Ecto neural progenitor cell (in vitro differentiated cells): Measurements from ENCODE around the gene FAM222B.

Experiments used
- DNase-seq: peaks from one replicate; pipeline ENCODE4 v3.0.0-alpha.2; 2018; ENCODE audit warnings: low spot score

The FAM222B gene

DNA sequence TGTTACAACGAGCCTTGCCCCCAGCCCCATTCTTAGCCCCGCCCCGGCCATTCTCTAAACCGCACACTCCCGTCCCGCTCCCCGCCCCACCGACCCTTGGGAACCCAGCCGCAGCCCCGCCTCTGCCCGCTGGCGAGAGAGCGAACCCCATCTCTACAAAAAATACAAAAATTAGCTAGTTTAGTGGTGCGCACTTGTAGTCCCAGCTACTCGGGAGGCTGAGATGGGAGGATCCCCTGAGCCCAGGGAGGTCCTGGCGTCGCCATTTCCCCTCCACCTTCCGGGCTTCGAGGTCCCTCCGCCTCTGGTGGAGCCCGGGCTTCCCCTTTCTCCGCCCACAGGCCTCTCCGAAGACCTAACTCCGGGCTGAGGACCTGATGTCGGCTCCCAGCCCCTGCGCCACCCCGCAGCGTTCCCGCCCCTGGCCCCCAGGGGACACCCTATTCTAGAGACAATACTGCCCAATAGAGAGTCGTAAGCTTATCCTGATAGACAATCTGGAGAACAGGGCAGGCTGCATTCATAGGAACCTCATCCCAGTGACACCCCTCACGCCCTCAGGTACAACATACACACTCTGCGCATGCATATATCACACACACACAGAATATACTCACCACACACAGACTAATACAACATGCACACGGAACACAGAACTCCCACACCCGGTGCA is 130.4 kb downstream of the FAM222B start:
- DNase-seq, result peak; percentile 85

DNA sequence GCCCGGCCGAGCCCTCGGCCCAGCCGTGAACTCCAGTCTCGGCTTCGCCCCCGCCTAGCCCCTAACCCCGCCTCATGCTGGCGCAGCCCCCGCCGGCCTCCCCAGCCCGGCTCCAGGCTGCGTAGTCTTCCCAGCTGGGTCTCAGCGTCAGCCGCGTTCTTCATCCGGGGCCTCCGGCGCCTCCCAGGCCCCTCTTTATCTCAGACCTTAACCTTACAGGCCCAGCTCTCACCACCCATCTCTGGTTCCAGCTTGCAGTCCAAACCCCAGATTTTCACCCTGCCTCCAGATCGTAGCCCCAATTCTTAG is 130.9 kb downstream of the FAM222B start, which contains the start of gene PROCA1:
Gene PROCA1, minus strand, starts transcription at position 166 of the 309 bp plus-strand sequence. CDS start 228 bp downstream, outside the sequence.
- DNase-seq, result no peak

DNA sequence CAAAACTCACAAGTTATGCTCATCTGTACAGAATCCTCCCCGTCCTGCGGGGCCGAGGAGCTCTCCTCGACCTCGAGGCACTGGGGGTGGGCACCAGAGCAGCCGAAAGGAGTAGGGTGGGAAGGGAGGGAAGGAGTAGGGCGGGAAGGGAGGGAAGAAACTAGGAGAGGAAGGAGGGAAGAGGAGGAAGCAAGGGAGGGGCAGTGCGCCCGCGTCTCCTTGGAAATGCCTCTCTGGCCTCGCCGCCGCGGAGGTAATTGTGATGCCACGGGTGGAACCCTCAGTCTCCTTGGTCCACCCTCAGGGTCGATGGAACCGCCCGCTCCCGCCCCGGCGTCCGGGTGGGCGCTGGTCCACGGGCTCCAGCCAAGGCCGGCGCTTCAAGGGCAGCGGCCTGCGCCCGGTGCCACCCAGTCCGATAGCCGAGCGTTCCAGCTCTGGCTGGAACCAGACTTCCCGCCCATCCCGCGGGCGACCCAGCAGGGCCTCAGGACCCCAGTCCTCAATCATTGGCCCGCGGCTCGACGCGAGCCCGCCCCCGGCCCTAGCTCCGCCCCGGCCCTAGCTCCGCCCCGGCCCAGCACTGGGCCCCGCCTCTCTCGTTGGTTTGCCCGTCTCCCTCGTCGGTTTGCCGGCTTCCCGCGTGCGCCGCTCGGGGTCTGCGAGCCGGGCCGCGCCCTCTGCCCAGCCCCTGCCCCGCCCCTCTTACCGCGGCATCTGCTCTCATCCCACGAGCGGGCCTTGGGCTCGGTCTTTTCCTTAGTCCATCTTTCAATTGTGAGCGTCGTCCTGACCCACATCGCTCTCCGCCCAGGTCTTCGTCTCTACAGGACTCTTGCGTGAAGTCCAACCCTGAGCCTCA is 131.5 kb downstream of the FAM222B start:
- peak; percentile 100 for DNase-seq

DNA sequence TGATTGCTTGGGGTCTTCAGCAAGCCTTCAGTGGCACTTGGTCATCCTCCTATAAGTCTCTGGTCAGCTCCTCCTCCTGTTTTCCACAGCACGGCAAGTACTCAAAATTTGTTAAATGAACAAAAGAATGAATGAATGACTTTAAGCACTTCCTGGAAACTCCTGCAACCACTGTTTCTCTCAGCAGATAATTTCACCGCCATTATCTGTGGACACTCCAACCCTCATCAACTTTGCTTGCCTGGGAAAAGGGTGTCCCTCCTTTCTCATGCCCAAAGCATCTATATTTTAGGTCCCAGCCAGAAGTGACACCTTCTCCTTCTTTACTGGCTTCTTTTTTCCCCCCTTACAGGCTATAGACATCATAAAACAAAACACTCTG is 135.3 kb downstream of the FAM222B start:
- no peak for DNase-seq

DNA sequence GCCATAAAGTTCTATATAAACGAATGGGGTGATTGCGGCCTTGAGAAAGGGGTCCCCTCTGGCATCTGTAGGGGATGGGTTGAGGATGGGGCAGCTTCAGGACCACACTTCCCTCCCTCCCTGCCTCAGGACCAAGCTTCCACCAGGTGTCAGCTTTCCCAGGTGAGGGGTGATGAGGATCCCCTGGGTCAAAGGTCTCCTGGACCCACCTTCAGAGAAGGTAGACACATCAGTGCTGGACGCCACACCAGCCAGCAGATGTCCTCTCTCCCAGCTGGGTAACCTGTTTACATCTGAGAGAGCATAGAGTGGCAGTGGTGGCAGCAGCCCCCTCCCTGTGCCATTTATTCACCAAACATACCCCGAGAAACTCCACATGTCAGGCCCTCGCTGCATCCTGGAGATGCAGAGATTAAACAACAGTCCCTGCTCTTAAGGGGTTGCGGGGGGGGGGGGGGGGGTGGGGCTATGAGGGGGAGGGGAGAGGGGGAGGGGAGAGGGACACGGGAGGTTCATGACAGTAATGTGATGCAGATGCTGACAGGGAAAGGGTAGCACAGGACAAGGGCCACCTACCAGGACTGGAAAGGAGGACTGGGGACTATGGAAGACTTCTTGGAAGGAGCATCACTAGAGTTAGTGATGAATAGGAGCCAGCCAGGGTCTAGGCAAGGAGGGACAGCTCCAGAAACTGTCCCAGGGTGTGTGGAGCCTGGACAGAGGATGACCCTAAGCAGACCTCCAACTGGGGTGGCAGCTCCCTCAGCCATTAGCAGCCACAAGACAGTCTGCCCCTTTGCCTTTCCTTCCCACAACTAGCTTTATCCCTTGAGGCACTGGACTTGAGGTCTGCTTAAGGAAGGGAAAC is 135.9 kb downstream of the FAM222B start:
- DNase-seq, result no peak
